Testis (tissue), 2 donors: ENCODE results near the gene TUBB.
"Not testable (repeated sequence)": the region's sequence is repeated elsewhere in the genome, so short reads cannot be mapped to it uniquely, and the experiment has no call there.

Experiments
- CTCF ChIP-seq, 3 experiments: fragments of 450-650 bp in 2 of 3; fragments of 200-600 bp in 1 of 3; sonication (generic) in 1 of 3; IDR thresholded peaks; one replicate each; pipeline ENCODE4 v1.5.1; 2016 to 2019; ENCODE audit warnings: antibody characterized with exemption in 3 of 3, mild to moderate bottlenecking in 2 of 3, moderate library complexity in 1 of 3
- POLR2A ChIP-seq: fragments of 450-650 bp; IDR thresholded peaks from one replicate; pipeline ENCODE4 v1.6.1; 2017; ENCODE audit warnings: antibody characterized with exemption, mild to moderate bottlenecking, moderate library complexity

GRCh38 chr6:30722025-30722279 is 1.8 kb downstream of the TUBB start:
- TF ChIP-seq CTCF (IDR thresholded peaks at IDR 0.05); POLR2A: not testable (repeated sequence)
